Loucy (cell line): ENCODE data around the gene RGS3.

Source experiments
- H2AFZ ChIP-seq: fragments of 200-600 bp; sonication (generic); 2 replicates; pipeline ENCODE4 v1.6.0; 2016; ENCODE audit warnings: antibody characterized with exemption, mild to moderate bottlenecking, low read length, moderate library complexity
- H3F3A ChIP-seq: fragments of 200-600 bp; 2 replicates; pipeline ENCODE4 v1.6.0; 2016; ENCODE audit warnings: antibody characterized with exemption, low read depth, mild to moderate bottlenecking
- H3K27me3 ChIP-seq: fragments of 200-600 bp; sonication (generic); 2 replicates; pipeline ENCODE4 v1.6.1; 2014; ENCODE audit warnings: low read length, mild to moderate bottlenecking; ENCODE audit not compliant: insufficient read depth, poor library complexity, severe bottlenecking
- H3K36me3 ChIP-seq: fragments of 200-600 bp; sonication (generic); 2 replicates; pipeline ENCODE4 v1.6.1; 2016; ENCODE audit warnings: low read length; ENCODE audit not compliant: insufficient read depth
- H3K4me1 ChIP-seq: fragments of 200-600 bp; sonication (generic); 2 replicates; pipeline ENCODE4 v1.5.1; 2014; ENCODE audit warnings: low read length, mild to moderate bottlenecking; ENCODE audit not compliant: insufficient read depth, poor library complexity, severe bottlenecking
- H3K4me2 ChIP-seq: fragments of 200-600 bp; sonication (generic); 2 replicates; pipeline ENCODE4 v1.6.0; 2014; ENCODE audit warnings: antibody characterized with exemption, low read length, low read depth, mild to moderate bottlenecking; ENCODE audit not compliant: poor library complexity, severe bottlenecking
- H3K4me3 ChIP-seq: fragments of 200-600 bp; sonication (generic); 2 replicates; pipeline ENCODE4 v1.5.1; 2014; ENCODE audit warnings: low read length, mild to moderate bottlenecking, mixed read lengths; ENCODE audit not compliant: poor library complexity, severe bottlenecking
- H3K79me2 ChIP-seq: fragments of 200-600 bp; sonication (generic); 2 replicates; pipeline ENCODE4 v1.6.1; 2014; ENCODE audit warnings: low read length; ENCODE audit not compliant: insufficient read depth
- H3K9ac ChIP-seq: fragments of 200-600 bp; sonication (generic); 2 replicates; pipeline ENCODE4 v1.6.0; 2014; ENCODE audit warnings: mild to moderate bottlenecking, low read depth, low read length, moderate library complexity; ENCODE audit not compliant: poor library complexity, severe bottlenecking
- H3K9me2 ChIP-seq: fragments of 200-600 bp; sonication (generic); replicated peaks from 2 replicates; pipeline ENCODE4 v1.6.1; 2016; ENCODE audit warnings: low read depth, low read length, mixed read lengths
- H3K9me3 ChIP-seq: fragments of 200-600 bp; sonication (generic); 2 replicates; pipeline ENCODE4 v1.6.1; 2014; ENCODE audit warnings: mild to moderate bottlenecking, antibody characterized with exemption, low read length, low read depth; ENCODE audit not compliant: insufficient read depth
- H4K20me1 ChIP-seq: fragments of 200-600 bp; sonication (generic); 2 replicates; pipeline ENCODE4 v1.6.0; 2014; ENCODE audit warnings: antibody characterized with exemption, low read length, mild to moderate bottlenecking; ENCODE audit not compliant: insufficient read depth, poor library complexity, severe bottlenecking
- EZH2phosphoT487 ChIP-seq: fragments of 200-600 bp; IDR thresholded peaks from 2 replicates; pipeline ENCODE4 v1.6.1; 2018; ENCODE audit warnings: antibody characterized with exemption, mild to moderate bottlenecking, moderate library complexity, borderline replicate concordance
- TF ChIP-seq, protein P1 (sequence below): fragments of 200-600 bp; sonication (generic); conservative IDR thresholded peaks from 2 replicates; pipeline ENCODE4 v1.5.1; 2014; ENCODE audit warnings: mild to moderate bottlenecking, antibody characterized with exemption, low read length

RGS3 gene

DNA sequence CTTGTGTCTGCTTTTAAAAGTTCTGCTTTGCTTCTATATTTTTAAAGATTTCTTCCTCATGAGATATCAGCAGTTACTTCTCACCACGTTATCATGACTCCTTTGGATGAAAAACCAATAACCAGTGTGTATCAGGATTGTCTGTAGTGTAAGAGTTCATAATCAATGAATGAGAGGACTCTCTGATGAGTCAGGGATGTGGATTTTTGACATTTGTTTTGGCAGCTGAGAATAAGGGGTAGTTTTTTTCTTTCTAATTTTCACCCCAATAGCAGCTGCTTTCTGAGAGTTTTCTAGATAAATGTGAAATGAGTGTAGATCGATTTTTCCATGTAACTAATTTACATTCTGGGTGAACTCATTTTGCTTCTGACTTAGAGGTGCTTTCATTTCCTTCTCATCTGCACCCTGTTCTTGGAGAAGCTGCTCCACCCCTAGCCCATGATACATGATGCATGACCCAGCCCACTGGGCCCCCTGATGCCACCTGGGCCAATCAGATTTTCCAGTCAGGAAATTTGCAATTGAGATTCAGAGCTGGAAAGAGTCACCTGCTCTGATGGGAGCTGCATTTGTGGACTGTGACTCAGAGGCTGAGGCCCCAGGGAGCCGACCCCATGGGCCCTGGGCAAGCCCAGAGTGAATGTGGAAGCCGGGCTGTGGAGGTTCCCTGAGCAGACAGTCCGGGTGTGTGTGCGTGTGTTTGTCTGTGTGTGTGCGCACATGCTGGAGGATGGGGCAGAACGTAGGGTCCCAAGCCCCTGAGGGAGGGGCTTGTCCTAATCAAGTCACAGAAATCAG, 159.3 kb downstream of the RGS3 start:
- H3K9ac ChIP-seq = no peak overlapping the region
- H3K9me2 ChIP-seq = no peaks in the 10 kb centered on the region
- H3K4me1 ChIP-seq = no peaks in the 10 kb centered on the region
- TF ChIP-seq, protein P1, sequence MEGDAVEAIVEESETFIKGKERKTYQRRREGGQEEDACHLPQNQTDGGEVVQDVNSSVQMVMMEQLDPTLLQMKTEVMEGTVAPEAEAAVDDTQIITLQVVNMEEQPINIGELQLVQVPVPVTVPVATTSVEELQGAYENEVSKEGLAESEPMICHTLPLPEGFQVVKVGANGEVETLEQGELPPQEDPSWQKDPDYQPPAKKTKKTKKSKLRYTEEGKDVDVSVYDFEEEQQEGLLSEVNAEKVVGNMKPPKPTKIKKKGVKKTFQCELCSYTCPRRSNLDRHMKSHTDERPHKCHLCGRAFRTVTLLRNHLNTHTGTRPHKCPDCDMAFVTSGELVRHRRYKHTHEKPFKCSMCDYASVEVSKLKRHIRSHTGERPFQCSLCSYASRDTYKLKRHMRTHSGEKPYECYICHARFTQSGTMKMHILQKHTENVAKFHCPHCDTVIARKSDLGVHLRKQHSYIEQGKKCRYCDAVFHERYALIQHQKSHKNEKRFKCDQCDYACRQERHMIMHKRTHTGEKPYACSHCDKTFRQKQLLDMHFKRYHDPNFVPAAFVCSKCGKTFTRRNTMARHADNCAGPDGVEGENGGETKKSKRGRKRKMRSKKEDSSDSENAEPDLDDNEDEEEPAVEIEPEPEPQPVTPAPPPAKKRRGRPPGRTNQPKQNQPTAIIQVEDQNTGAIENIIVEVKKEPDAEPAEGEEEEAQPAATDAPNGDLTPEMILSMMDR = no peak
- no peak for TF ChIP-seq EZH2phosphoT487
- H2AFZ ChIP-seq = no peak overlapping the region
- H3K9me3 ChIP-seq = no peaks in the 10 kb centered on the region
- no peaks in the 10 kb centered on the region for H3F3A ChIP-seq
- H4K20me1 ChIP-seq = no peaks in the 10 kb centered on the region
- H3K4me3 ChIP-seq = no peak overlapping the region
- no peaks in the 10 kb centered on the region for H3K79me2 ChIP-seq
- no peaks in the 10 kb centered on the region for H3K36me3 ChIP-seq
- no peaks in the 10 kb centered on the region for H3K27me3 ChIP-seq
- H3K4me2 ChIP-seq = no peak overlapping the region

DNA sequence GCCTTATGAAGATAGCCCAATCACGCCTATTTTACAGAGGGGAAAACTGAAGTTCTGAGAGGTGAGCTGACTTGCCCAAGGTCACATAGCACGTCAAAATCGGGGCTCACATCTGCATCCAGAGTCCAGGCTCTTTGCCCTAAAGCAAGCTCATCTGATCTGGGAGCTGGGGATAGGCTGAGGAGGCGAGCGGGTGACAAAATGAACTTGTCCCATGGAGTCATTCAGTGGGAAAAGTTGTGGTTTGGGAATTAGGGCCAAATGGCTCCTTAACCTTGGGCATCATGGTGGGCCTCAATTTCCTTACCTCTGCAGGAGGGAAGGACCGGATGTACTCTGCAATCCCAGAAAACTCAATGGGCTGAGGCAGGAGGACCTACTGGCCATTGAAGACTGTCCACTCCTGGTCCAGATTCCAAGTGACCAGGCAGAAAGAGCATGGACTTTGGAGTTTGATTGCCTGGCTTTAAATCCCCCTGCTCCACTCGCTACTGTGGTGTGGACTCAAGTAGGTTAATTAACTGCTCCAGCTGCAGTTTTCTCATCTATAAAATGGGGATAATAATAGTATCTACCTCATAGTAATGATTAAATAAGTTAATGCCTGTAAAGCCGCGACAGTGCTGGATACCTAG, 160.4 kb downstream of the RGS3 start:
- Histone ChIP-seq H3F3A (no peaks in the 10 kb centered on the region), H4K20me1 (no peaks in the 10 kb centered on the region), H3K4me3 (no peak overlapping the region), H3K79me2 (no peaks in the 10 kb centered on the region), H3K36me3 (no peaks in the 10 kb centered on the region), H3K9me3 (no peaks in the 10 kb centered on the region), H3K4me1 (no peaks in the 10 kb centered on the region), H3K9ac (no peak overlapping the region), H3K4me2 (no peak overlapping the region), H2AFZ (no peak overlapping the region), H3K27me3 (no peaks in the 10 kb centered on the region), H3K9me2 (no peaks in the 10 kb centered on the region)
- TF ChIP-seq, protein P1 = no peak
- TF ChIP-seq EZH2phosphoT487 = no peak

DNA sequence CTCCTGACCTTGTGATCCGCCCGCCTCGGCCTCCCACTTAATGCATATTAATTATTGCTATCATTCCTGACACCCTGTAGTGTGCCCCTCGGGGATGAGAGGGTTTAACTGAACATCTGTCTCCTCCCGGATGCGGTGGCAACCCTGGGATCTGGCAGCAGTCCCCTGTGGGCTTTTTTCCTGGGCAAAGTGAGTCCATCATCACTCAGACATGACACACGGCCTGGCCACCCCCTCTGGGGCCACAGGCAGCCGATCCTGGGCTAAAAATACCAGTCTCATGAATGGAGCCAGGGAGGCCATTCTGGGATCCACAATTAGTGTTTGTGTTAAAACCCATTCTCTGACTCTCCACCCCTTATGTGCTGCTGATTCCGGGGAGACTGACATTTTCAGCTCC, 161.2 kb downstream of the RGS3 start:
- Histone ChIP-seq H2AFZ (no peak overlapping the region), H3K9ac (no peak overlapping the region), H3K4me3 (no peak overlapping the region), H3K79me2 (no peaks in the 10 kb centered on the region), H3K4me2 (no peak overlapping the region), H3K27me3 (no peaks in the 10 kb centered on the region), H3F3A (no peaks in the 10 kb centered on the region), H3K9me3 (no peaks in the 10 kb centered on the region), H3K9me2 (no peaks in the 10 kb centered on the region), H4K20me1 (no peaks in the 10 kb centered on the region), H3K4me1 (no peaks in the 10 kb centered on the region), H3K36me3 (no peaks in the 10 kb centered on the region)
- TF ChIP-seq, protein P1 = no peak
- no peak for TF ChIP-seq EZH2phosphoT487
